GM21390 (cell line): ENCODE data around the gene ACIN1.
"Not testable (repeated sequence)": the region's sequence is repeated elsewhere in the genome, so short reads cannot be mapped to it uniquely, and the experiment has no call there.

Experiments
- ATAC-seq: cut with Tn5 transposase; IDR thresholded peaks from one replicate; pipeline ENCODE4 v1.9.1; 2021; ENCODE audit not compliant: unreplicated experiment

Gene ACIN1

GRCh38 chr14:23020143-23021128 lies 74.5 kb downstream of the ACIN1 start:
- ATAC-seq, result no peak

- ATAC-seq, result no peak
Observed at GRCh38 chr14:23018107-23018506, 76.8 kb downstream of the ACIN1 start.

GRCh38 chr14:23017091-23017490 lies 77.8 kb downstream of the ACIN1 start:
- no peak for ATAC-seq

GRCh38 chr14:23015618-23016017 lies 79.3 kb downstream of the ACIN1 start:
- ATAC-seq, result no peak

GRCh38 chr14:23013749-23014054 lies 81.2 kb downstream of the ACIN1 start:
- ATAC-seq, result not testable (repeated sequence)

GRCh38 chr14:23013054-23013748 lies 81.7 kb downstream of the ACIN1 start:
- ATAC-seq, result no peak

- no peak for ATAC-seq
Observed at GRCh38 chr14:23009939-23010726, 84.8 kb downstream of the ACIN1 start, which contains the start of gene C14orf93. TSS of gene C14orf93 (minus strand) at chr14:23010143. CDS start at chr14:22999023, 11,120 bp downstream.

- ATAC-seq, result no peak
Observed at GRCh38 chr14:23009483-23009938, 85.4 kb downstream of the ACIN1 start.

GRCh38 chr14:23008831-23009230 lies 86.1 kb downstream of the ACIN1 start:
- no peak for ATAC-seq
